GM19238 (cell line): Measurements from ENCODE around the gene ANKRD22.
A peak's percentile ranks its signal among the peaks of the same experiment; 100 is the strongest.

Experiments used
- DNase-seq: peaks from one replicate; pipeline ENCODE4 v3.0.0; 2011; ENCODE audit warnings: low spot score; ENCODE audit not compliant: insufficient read length

ANKRD22 gene

GRCh38 chr10:88879534-88880281, 28.1 kb upstream of the ANKRD22 start, which contains the start of gene STAMBPL1:
TSS of gene STAMBPL1 (plus strand) at chr10:88880245. CDS start at chr10:88901709, 21,464 bp downstream.
- peak; percentile 53 for DNase-seq

- DNase-seq = no peak
Measured at GRCh38 chr10:88877298-88877697, 25.7 kb upstream of the ANKRD22 start.

- no peak for DNase-seq
Measured at GRCh38 chr10:88875081-88875480, 23.4 kb upstream of the ANKRD22 start.

GRCh38 chr10:88874281-88874680, 22.6 kb upstream of the ANKRD22 start:
- no peak for DNase-seq

- no peak for DNase-seq
Measured at GRCh38 chr10:88873757-88874156, 22.1 kb upstream of the ANKRD22 start.

- no peak for DNase-seq
Measured at GRCh38 chr10:88870089-88870488, 18.4 kb upstream of the ANKRD22 start.

GRCh38 chr10:88866454-88866853, 14.8 kb upstream of the ANKRD22 start:
- no peak for DNase-seq

- no peak for DNase-seq
Measured at GRCh38 chr10:88865281-88865876, 13.7 kb upstream of the ANKRD22 start.

- DNase-seq = no peak
Measured at GRCh38 chr10:88861036-88861435, 9.4 kb upstream of the ANKRD22 start.

GRCh38 chr10:88858491-88858890, 6.8 kb upstream of the ANKRD22 start:
- no peak for DNase-seq

GRCh38 chr10:88857831-88858230, 6.2 kb upstream of the ANKRD22 start:
- no peak for DNase-seq

- no peak for DNase-seq
Measured at GRCh38 chr10:88854684-88855083, 3.0 kb upstream of the ANKRD22 start.

GRCh38 chr10:88853155-88853881, 1.7 kb upstream of the ANKRD22 start:
- DNase-seq = no peak

GRCh38 chr10:88852327-88852726, 683 bp upstream of the ANKRD22 start:
- no peak for DNase-seq

- DNase-seq = no peak
Measured at GRCh38 chr10:88850712-88851111, 932 bp downstream of the ANKRD22 start.

- no peak for DNase-seq
Measured at GRCh38 chr10:88849234-88849633, 2.4 kb downstream of the ANKRD22 start.

GRCh38 chr10:88848499-88848898, 3.1 kb downstream of the ANKRD22 start:
- no peak for DNase-seq

- no peak for DNase-seq
Measured at GRCh38 chr10:88843171-88843570, 8.5 kb downstream of the ANKRD22 start.

GRCh38 chr10:88841316-88842111, 10.1 kb downstream of the ANKRD22 start:
- no peak for DNase-seq

- DNase-seq = no peak
Measured at GRCh38 chr10:88840881-88841280, 10.8 kb downstream of the ANKRD22 start.

GRCh38 chr10:88840104-88840503, 11.5 kb downstream of the ANKRD22 start:
- DNase-seq = no peak
